SK-N-SH (cell line): ENCODE results near the gene PARD3.

Experiments
- CTCF ChIP-seq: fragments of 200-600 bp; sonication (generic); IDR thresholded peaks from 2 replicates; pipeline ENCODE4 v1.6.1; 2017; ENCODE audit warnings: antibody characterized with exemption, mild to moderate bottlenecking, moderate library complexity
- MEF2A ChIP-seq: IDR thresholded peaks from 2 replicates; pipeline ENCODE4 v1.4.0; 2012; ENCODE audit warnings: low read depth, borderline replicate concordance
- POLR2AphosphoS5 ChIP-seq: IDR thresholded peaks from 2 replicates; pipeline ENCODE4 v1.6.1; 2012; ENCODE audit warnings: low read depth, low read length
- TAF1 ChIP-seq: IDR thresholded peaks from 2 replicates; pipeline ENCODE4 v1.6.1; 2012; ENCODE audit warnings: low read depth, mild to moderate bottlenecking, low read length, moderate library complexity, borderline replicate concordance

DNA sequence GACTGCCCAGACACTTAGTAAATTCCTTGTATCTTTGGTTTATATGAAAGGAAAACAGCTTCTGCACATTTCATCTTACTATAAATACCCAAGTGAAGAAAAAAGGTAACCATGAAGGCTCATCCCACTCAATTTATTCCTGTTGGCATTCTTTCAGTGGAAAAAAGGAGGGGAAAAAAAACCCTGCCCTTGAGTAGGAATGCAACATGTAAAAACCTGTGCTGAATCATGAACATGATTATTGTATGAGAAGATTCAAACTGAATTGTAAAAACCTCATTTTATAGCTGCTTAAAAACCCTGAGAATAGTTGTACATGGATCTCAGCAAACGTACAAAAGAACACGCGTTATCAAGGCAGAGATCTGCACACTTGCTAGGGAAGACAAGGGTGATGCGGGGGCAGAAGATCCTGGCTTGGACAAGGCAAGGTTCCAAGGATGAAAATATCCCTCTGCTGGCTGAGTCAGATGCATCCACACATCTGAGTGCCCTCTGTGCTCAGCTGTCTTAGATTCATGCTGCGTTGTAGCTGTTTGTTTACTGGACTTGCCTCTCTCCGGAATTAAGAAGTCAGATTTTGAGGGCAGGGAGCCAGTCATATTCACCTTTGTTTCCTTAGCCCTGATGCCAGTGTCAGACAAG lies 658.2 kb downstream of the PARD3 start:
- TF ChIP-seq TAF1 = no peak
- TF ChIP-seq POLR2AphosphoS5 = no peak
- TF ChIP-seq CTCF = peak; percentile 36
- TF ChIP-seq MEF2A = no peak
